Fibroblast of skin of scalp (primary cell): ENCODE data around the gene LRIG3. TPM values are rescaled to one million over a fixed set of nuclear protein-coding genes. Genes with fewer than 3 reads are reported as not detected.
"Not testable (repeated sequence)": the region's sequence is repeated elsewhere in the genome, so short reads cannot be mapped to it uniquely, and the experiment has no call there.

ENCODE experiments used
- DNase-seq: peaks from one replicate; pipeline ENCODE4 v3.0.0-alpha.2; 2013
- polyA plus RNA-seq, 2 experiments: library from polyadenylated mRNA; unstranded; fragments of 120-200 nt; gene quantifications; one replicate each; pipeline ENCODE4 v1.2.1, GENCODE V29; 2013; ENCODE audit not compliant: insufficient read length in 2 of 2

LRIG3 gene
- 34.6 TPM for polyA plus RNA-seq (2013, experiment 1 of 2; ENCODE audit: insufficient read length)
- polyA plus RNA-seq (2013, experiment 2 of 2; ENCODE audit: insufficient read length), result 38.4 TPM

GRCh38 chr12:58920102-58920960 is at the start of gene LRIG3:
LRIG3 (minus strand) TSS chr12:58920504; CDS start chr12:58920235, 269 bp downstream.
- peak; percentile 94 for DNase-seq

- no peak for DNase-seq
Measured at GRCh38 chr12:58969237-58969636, 48.9 kb upstream of the LRIG3 start.

GRCh38 chr12:58967561-58967960 is 47.3 kb upstream of the LRIG3 start:
- peak; percentile 58 for DNase-seq

- peak; percentile 46 for DNase-seq
Measured at GRCh38 chr12:58966939-58967338, 46.6 kb upstream of the LRIG3 start.

- no peak for DNase-seq
Measured at GRCh38 chr12:58965568-58965967, 45.3 kb upstream of the LRIG3 start.

- no peak for DNase-seq
Measured at GRCh38 chr12:58963844-58964243, 43.5 kb upstream of the LRIG3 start.

- peak; percentile 37 for DNase-seq
Measured at GRCh38 chr12:58961906-58962305, 41.6 kb upstream of the LRIG3 start.

GRCh38 chr12:58961166-58961565 is 40.9 kb upstream of the LRIG3 start:
- no peak for DNase-seq

GRCh38 chr12:58959639-58960300 is 39.5 kb upstream of the LRIG3 start:
- DNase-seq, result no peak

GRCh38 chr12:58957298-58957697 is 37.0 kb upstream of the LRIG3 start:
- DNase-seq, result no peak

- DNase-seq, result no peak
Measured at GRCh38 chr12:58955849-58956248, 35.5 kb upstream of the LRIG3 start.

GRCh38 chr12:58954002-58954401 is 33.7 kb upstream of the LRIG3 start:
- no peak for DNase-seq

GRCh38 chr12:58950739-58951100 is 30.4 kb upstream of the LRIG3 start:
- no peak for DNase-seq

- not testable (repeated sequence) for DNase-seq
Measured at GRCh38 chr12:58949954-58950738, 29.8 kb upstream of the LRIG3 start.

GRCh38 chr12:58943079-58943478 is 22.8 kb upstream of the LRIG3 start:
- no peak for DNase-seq

GRCh38 chr12:58942345-58942744 is 22.0 kb upstream of the LRIG3 start:
- DNase-seq, result no peak

- no peak for DNase-seq
Measured at GRCh38 chr12:58939399-58940100, 19.2 kb upstream of the LRIG3 start.

- DNase-seq, result no peak
Measured at GRCh38 chr12:58938440-58938839, 18.1 kb upstream of the LRIG3 start.

GRCh38 chr12:58934528-58934927 is 14.2 kb upstream of the LRIG3 start:
- DNase-seq, result no peak

- peak; percentile 64 for DNase-seq
Measured at GRCh38 chr12:58932806-58933681, 12.7 kb upstream of the LRIG3 start.

GRCh38 chr12:58931518-58931917 is 11.2 kb upstream of the LRIG3 start:
- DNase-seq, result no peak
